ENCODE results near the gene ZNF385C. TPM values are rescaled to one million over a fixed set of nuclear protein-coding genes. Genes with fewer than 3 reads are reported as not detected.

Gene ZNF385C
- total and polyA plus RNA-seq, 2 of the 13 experiments (the other 11 are each of a cell fraction or from before 2014, with no cell fraction given), result 2.3 to 6.1 TPM

GRCh38 chr17:42027961-42028790 is 70.1 kb downstream of the ZNF385C start (continued):
- TF ChIP-seq MAZ (IDR thresholded peaks at IDR 0.05; ENCODE audit: borderline replicate concordance, low read depth, low read length) (no peak), MAZ (CRISPR knock-in tag; IDR thresholded peaks at IDR 0.05; ENCODE audit: low read depth) (peak; percentile 60; the same call in 1 of the 2 replicates), NPAS2 (CRISPR knock-in tag; IDR thresholded peaks at IDR 0.05; ENCODE audit: borderline replicate concordance) (no peak), SOX6 (IDR thresholded peaks at IDR 0.05) (no peak), SOX6 (CRISPR knock-in tag; IDR thresholded peaks at IDR 0.05) (peak; percentile 9; the same call in 1 of the 2 replicates), TEAD3 (CRISPR knock-in tag; optimal IDR thresholded peaks at IDR 0.05; ENCODE audit: borderline replicate concordance) (peak; percentile 66), ZNF749 (CRISPR knock-in tag; IDR thresholded peaks at IDR 0.05; ENCODE audit: borderline replicate concordance) (no peak), SMARCC2 (IDR thresholded peaks at IDR 0.05) (no peak), PHF20 (CRISPR knock-in tag; IDR thresholded peaks at IDR 0.05) (no peak), ATF6 (CRISPR knock-in tag; conservative IDR thresholded peaks at IDR 0.05) (no peak), THAP8 (CRISPR knock-in tag; IDR thresholded peaks at IDR 0.05; ENCODE audit: borderline replicate concordance) (no peak), SIN3A (IDR thresholded peaks at IDR 0.05; ENCODE audit: borderline replicate concordance, low read depth, low read length) (no peak), MAF1 (CRISPR knock-in tag; IDR thresholded peaks at IDR 0.05; ENCODE audit: borderline replicate concordance) (no peak), ZNF577 (CRISPR knock-in tag; IDR thresholded peaks at IDR 0.05; ENCODE audit: borderline replicate concordance, low read depth) (no peak), ZNF333 (CRISPR knock-in tag; IDR thresholded peaks at IDR 0.05; ENCODE audit: borderline replicate concordance) (no peak), ARID4A (CRISPR knock-in tag; IDR thresholded peaks at IDR 0.05; ENCODE audit: borderline replicate concordance) (peak; percentile 31; the same call in 1 of the 2 replicates), ATF7-NPFF (CRISPR knock-in tag; IDR thresholded peaks at IDR 0.05; ENCODE audit: low read depth) (no peak), BRD4 (CRISPR knock-in tag; IDR thresholded peaks at IDR 0.05) (no peak), MLX (CRISPR knock-in tag; IDR thresholded peaks at IDR 0.05) (no peak)
